Neutrophil (primary cell): Measurements from ENCODE around the gene TMOD3.

Experiments
- H3K27ac ChIP-seq: fragments of 200-600 bp; sonication (generic); 2 replicates; pipeline ENCODE4 v1.5.1; 2016; ENCODE audit warnings: mild to moderate bottlenecking, moderate library complexity
- H3K27me3 ChIP-seq: fragments of 200-600 bp; sonication (generic); 2 replicates; pipeline ENCODE4 v1.6.0; 2016; ENCODE audit warnings: mild to moderate bottlenecking
- H3K36me3 ChIP-seq: fragments of 200-600 bp; sonication (generic); 2 replicates; pipeline ENCODE4 v1.5.1; 2017
- H3K4me1 ChIP-seq, 2 experiments: fragments of 200-600 bp in 1 of 2; sonication (generic) in 1 of 2; 1 replicate in 1 of 2; 2 replicates in 1 of 2; pipeline versions ENCODE4 v1.5.1 to v1.6.1; 2013 to 2016; ENCODE audit warnings: low read depth in 1 of 2, low read length in 1 of 2, mild to moderate bottlenecking in 1 of 2, moderate library complexity in 1 of 2; ENCODE audit not compliant: control insufficient read depth in 1 of 2, insufficient read depth in 1 of 2
- H3K4me3 ChIP-seq, 2 experiments: fragments of 200-600 bp in 1 of 2; sonication (generic) in 1 of 2; 1 replicate in 1 of 2; 2 replicates in 1 of 2; pipeline ENCODE4 v1.5.1; 2013 to 2016; ENCODE audit warnings: low read depth in 1 of 2, low read length in 1 of 2, mild to moderate bottlenecking in 1 of 2, moderate library complexity in 1 of 2
- H3K9me3 ChIP-seq: fragments of 200-600 bp; sonication (generic); 2 replicates; pipeline ENCODE4 v1.5.1; 2016
- CTCF ChIP-seq: fragments of 200-600 bp; sonication (generic); IDR thresholded peaks from 2 replicates; pipeline ENCODE4 v1.5.1; 2016; ENCODE audit warnings: antibody characterized with exemption

Gene TMOD3

GRCh38 chr15:51833772-51834171, 4.3 kb downstream of the TMOD3 start:
- no peaks in the 10 kb centered on the region for H3K36me3 ChIP-seq
- H3K27ac ChIP-seq: no peak overlapping the region
- no peaks in the 10 kb centered on the region for H3K9me3 ChIP-seq
- H3K27me3 ChIP-seq: no peaks in the 10 kb centered on the region
- no peak overlapping the region for H3K4me3 ChIP-seq
- H3K4me1 ChIP-seq: peaks cover 65 to 70% of the 10 kb centered on the region in 2 experiments
- no peak for TF ChIP-seq CTCF

- Histone ChIP-seq H3K27ac (peak overlapping the region; percentile 62), H3K4me1 (peaks cover 82 to 83% of the 10 kb centered on the region in 2 experiments)
Observed at GRCh38 chr15:51837792-51838251, 8.4 kb downstream of the TMOD3 start.

GRCh38 chr15:51838270-51838669, 8.8 kb downstream of the TMOD3 start:
- Histone ChIP-seq H3K4me3 (peak overlapping the region in 1 of 2 experiments; percentile 2), H3K9me3 (no peaks in the 10 kb centered on the region), H3K4me1 (peaks cover 82 to 83% of the 10 kb centered on the region in 2 experiments), H3K36me3 (no peaks in the 10 kb centered on the region), H3K27ac (peak overlapping the region; percentile 62), H3K27me3 (no peaks in the 10 kb centered on the region)
- TF ChIP-seq CTCF: no peak

More at GRCh38 chr15:51837792-51838251, 8.4 kb downstream of the TMOD3 start:
- H3K4me3 ChIP-seq: peak overlapping the region in 1 of 2 experiments; percentile 2
- no peak for TF ChIP-seq CTCF
- H3K36me3 ChIP-seq: no peaks in the 10 kb centered on the region
- H3K27me3 ChIP-seq: no peaks in the 10 kb centered on the region
- no peaks in the 10 kb centered on the region for H3K9me3 ChIP-seq

- TF ChIP-seq CTCF: no peak
- Histone ChIP-seq H3K4me1 (peaks cover 90 to 96% of the 10 kb centered on the region in 2 experiments), H3K27me3 (no peaks in the 10 kb centered on the region), H3K36me3 (no peaks in the 10 kb centered on the region), H3K4me3 (peak overlapping the region in 1 of 2 experiments; percentile 51), H3K27ac (peak overlapping the region; percentile 79), H3K9me3 (no peaks in the 10 kb centered on the region)
Observed at GRCh38 chr15:51840692-51841091, 11.2 kb downstream of the TMOD3 start.

- TF ChIP-seq CTCF: no peak
- Histone ChIP-seq H3K36me3 (no peaks in the 10 kb centered on the region), H3K9me3 (no peaks in the 10 kb centered on the region), H3K4me3 (peak overlapping the region; percentile 51 to 55), H3K27ac (peak overlapping the region; percentile 79), H3K4me1 (peaks cover 94 to 96% of the 10 kb centered on the region in 2 experiments), H3K27me3 (no peaks in the 10 kb centered on the region)
Observed at GRCh38 chr15:51841406-51842040, 12.1 kb downstream of the TMOD3 start.
